Measurements from ENCODE around the gene SHFL. TPM values are rescaled to one million over a fixed set of nuclear protein-coding genes. Genes with fewer than 3 reads are reported as not detected.

SHFL gene
- total RNA-seq, 4 donors from 2014 or later, result 17.4 to 34.9 (median 26.1) TPM

Small RNA genes lying within 50 kb of the gene (small RNA-seq; reads per million reads assigned to genes)
- gene MIR5589 (0 reads per million in 3 donors), gene SNORD105 (78.1 to 127 (median 91.4) reads per million in 3 donors), gene SNORD105B (3,909 to 5,388 (median 4,150) reads per million in 3 donors)

Other genes starting within 250 kb of the SHFL start
- 10 to 100 TPM in 3 of 4 donors, 1 to 10 TPM in 1; 3.6 to 17.1 (median 11.6) TPM for gene OLFM2, start 149.8 kb upstream of the SHFL start, total RNA-seq
- 10 to 100 TPM; 12.9 to 29.1 (median 19.5) TPM for gene COL5A3, start 75.8 kb upstream of the SHFL start, total RNA-seq
- not detected for gene RDH8, start 72.8 kb upstream of the SHFL start, total RNA-seq
- gene ANGPTL6, start 16.4 kb downstream of the SHFL start, total RNA-seq, result not detected
- 10 to 100 TPM; 22.7 to 39.3 (median 29.1) TPM for gene PPAN, start 20.0 kb downstream of the SHFL start, total RNA-seq
- 10 to 100 TPM in 1 of 4 donors, 1 to 10 TPM in 3; 4.9 to 11.3 (median 8.5) TPM for gene P2RY11, start 25.4 kb downstream of the SHFL start, total RNA-seq
- 100 to 1,000 TPM; 220 to 344 (median 305) TPM for gene EIF3G, start 33.6 kb downstream of the SHFL start, total RNA-seq
- 10 to 100 TPM; 20.8 to 51.4 (median 34.8) TPM for gene DNMT1, start 108.6 kb downstream of the SHFL start, total RNA-seq
- gene S1PR2, start 145.0 kb downstream of the SHFL start, total RNA-seq, result 10 to 100 TPM; 14.5 to 27.7 (median 20.4) TPM
- gene MRPL4, start 165.9 kb downstream of the SHFL start, total RNA-seq, result 10 to 100 TPM; 39.9 to 78.0 (median 61.7) TPM
- 10 to 100 TPM; 15.8 to 63.5 (median 18.4) TPM for gene ICAM1, start 184.8 kb downstream of the SHFL start, total RNA-seq
- under 1 TPM in 3 of 4 donors, not detected in 1; 0.29 to 0.78 (median 0.66) TPM for gene ICAM4, start 200.6 kb downstream of the SHFL start, total RNA-seq
- under 1 TPM; 0.23 to 0.45 (median 0.37) TPM for gene ICAM5, start 203.6 kb downstream of the SHFL start, total RNA-seq
- 1 to 10 TPM in 3 of 4 donors, under 1 TPM in 1; 0.58 to 1.2 (median 1.2) TPM for gene ZGLP1, start 223.5 kb downstream of the SHFL start, total RNA-seq
- 10 to 100 TPM; 16.6 to 29.6 (median 26.5) TPM for gene FDX2, start 229.7 kb downstream of the SHFL start, total RNA-seq
- 10 to 100 TPM; 23.7 to 42.2 (median 30.2) TPM for gene RAVER1, start 247.2 kb downstream of the SHFL start, total RNA-seq

All from esophagus muscularis mucosa (tissue), 4 donors.